Ishikawa (cell line): Measurements from ENCODE around the gene MXRA8.

ENCODE experiments used
- CREB1 ChIP-seq: IDR thresholded peaks from 2 replicates; pipeline ENCODE4 v1.6.1; 2012; ENCODE audit warnings: low read depth
- EGR1 ChIP-seq: IDR thresholded peaks from 2 replicates; pipeline ENCODE4 v1.6.1; 2012
- TEAD4 ChIP-seq: IDR thresholded peaks from 2 replicates; pipeline ENCODE4 v1.6.1; 2012
- ZBTB7A ChIP-seq: IDR thresholded peaks from 2 replicates; pipeline ENCODE4 v1.6.1; 2012; ENCODE audit warnings: low read depth
- TF ChIP-seq, protein P1 (sequence below): IDR thresholded peaks from 2 replicates; pipeline ENCODE4 v1.6.1; 2012; ENCODE audit warnings: low read depth, mild to moderate bottlenecking

- TF ChIP-seq TEAD4 (no peak), EGR1 (no peak), CREB1 (no peak), ZBTB7A (no peak)
- TF ChIP-seq, protein P1, sequence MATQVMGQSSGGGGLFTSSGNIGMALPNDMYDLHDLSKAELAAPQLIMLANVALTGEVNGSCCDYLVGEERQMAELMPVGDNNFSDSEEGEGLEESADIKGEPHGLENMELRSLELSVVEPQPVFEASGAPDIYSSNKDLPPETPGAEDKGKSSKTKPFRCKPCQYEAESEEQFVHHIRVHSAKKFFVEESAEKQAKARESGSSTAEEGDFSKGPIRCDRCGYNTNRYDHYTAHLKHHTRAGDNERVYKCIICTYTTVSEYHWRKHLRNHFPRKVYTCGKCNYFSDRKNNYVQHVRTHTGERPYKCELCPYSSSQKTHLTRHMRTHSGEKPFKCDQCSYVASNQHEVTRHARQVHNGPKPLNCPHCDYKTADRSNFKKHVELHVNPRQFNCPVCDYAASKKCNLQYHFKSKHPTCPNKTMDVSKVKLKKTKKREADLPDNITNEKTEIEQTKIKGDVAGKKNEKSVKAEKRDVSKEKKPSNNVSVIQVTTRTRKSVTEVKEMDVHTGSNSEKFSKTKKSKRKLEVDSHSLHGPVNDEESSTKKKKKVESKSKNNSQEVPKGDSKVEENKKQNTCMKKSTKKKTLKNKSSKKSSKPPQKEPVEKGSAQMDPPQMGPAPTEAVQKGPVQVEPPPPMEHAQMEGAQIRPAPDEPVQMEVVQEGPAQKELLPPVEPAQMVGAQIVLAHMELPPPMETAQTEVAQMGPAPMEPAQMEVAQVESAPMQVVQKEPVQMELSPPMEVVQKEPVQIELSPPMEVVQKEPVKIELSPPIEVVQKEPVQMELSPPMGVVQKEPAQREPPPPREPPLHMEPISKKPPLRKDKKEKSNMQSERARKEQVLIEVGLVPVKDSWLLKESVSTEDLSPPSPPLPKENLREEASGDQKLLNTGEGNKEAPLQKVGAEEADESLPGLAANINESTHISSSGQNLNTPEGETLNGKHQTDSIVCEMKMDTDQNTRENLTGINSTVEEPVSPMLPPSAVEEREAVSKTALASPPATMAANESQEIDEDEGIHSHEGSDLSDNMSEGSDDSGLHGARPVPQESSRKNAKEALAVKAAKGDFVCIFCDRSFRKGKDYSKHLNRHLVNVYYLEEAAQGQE: no peak
Observed at GRCh38 chr1:1376551-1377226, 18.3 kb upstream of the MXRA8 start.
